ENCODE data around the gene TAF1C. TPM values are rescaled to one million over a fixed set of nuclear protein-coding genes. Genes with fewer than 3 reads are reported as not detected.

TAF1C gene
- total RNA-seq, 1 experiment from 2014 or later: 54.5 TPM

- Histone ChIP-seq H4K20me1 (ENCODE audit: insufficient read depth, low read depth, low read length) (no peaks in the 10 kb centered on the region), H3K4me1 (ENCODE audit: low read length) (no peaks in the 10 kb centered on the region), H2AFZ (ENCODE audit: low read length) (no peak overlapping the region), H3K9ac (ENCODE audit: low read length) (no peak overlapping the region), H3K4me2 (ENCODE audit: low read depth, low read length, poor library complexity, severe bottlenecking) (no peak overlapping the region), H3K4me3 (ENCODE audit: low read length) (no peak overlapping the region), H3K79me2 (ENCODE audit: low read length) (no peaks in the 10 kb centered on the region), H3K9me3 (ENCODE audit: low read length) (no peaks in the 10 kb centered on the region), H3K9me2 (replicated peaks; ENCODE audit: insufficient read depth, low read length) (no peaks in the 10 kb centered on the region), H3K27ac (ENCODE audit: low read length) (no peak overlapping the region), H3K27me3 (ENCODE audit: low read length) (no peaks in the 10 kb centered on the region), H3K36me3 (ENCODE audit: insufficient read depth, low read length) (no peaks in the 10 kb centered on the region)
- no peak for DNase-seq
Observed at GRCh38 chr16:84227548-84227947, 40.7 kb upstream of the TAF1C start.

- Histone ChIP-seq H2AFZ (ENCODE audit: low read length) (no peak overlapping the region), H3K79me2 (ENCODE audit: low read length) (no peaks in the 10 kb centered on the region), H3K4me3 (ENCODE audit: low read length) (no peak overlapping the region), H4K20me1 (ENCODE audit: insufficient read depth, low read depth, low read length) (no peaks in the 10 kb centered on the region), H3K4me1 (ENCODE audit: low read length) (no peaks in the 10 kb centered on the region), H3K9me2 (replicated peaks; ENCODE audit: insufficient read depth, low read length) (no peaks in the 10 kb centered on the region), H3K4me2 (ENCODE audit: low read depth, low read length, poor library complexity, severe bottlenecking) (no peak overlapping the region), H3K27me3 (ENCODE audit: low read length) (no peaks in the 10 kb centered on the region), H3K9ac (ENCODE audit: low read length) (no peak overlapping the region), H3K9me3 (ENCODE audit: low read length) (no peaks in the 10 kb centered on the region), H3K36me3 (ENCODE audit: insufficient read depth, low read length) (no peaks in the 10 kb centered on the region), H3K27ac (ENCODE audit: low read length) (no peak overlapping the region)
- DNase-seq: no peak
Observed at GRCh38 chr16:84226026-84226425, 39.2 kb upstream of the TAF1C start.

- no peaks in the 10 kb centered on the region for H3K27me3 ChIP-seq (ENCODE audit: low read length)
- H3K4me3 ChIP-seq (ENCODE audit: low read length): no peak overlapping the region
- no peaks in the 10 kb centered on the region for H3K9me2 ChIP-seq (replicated peaks; ENCODE audit: insufficient read depth, low read length)
Observed at GRCh38 chr16:84225571-84225970, 38.7 kb upstream of the TAF1C start.

GRCh38 chr16:84225126-84225525 is 38.3 kb upstream of the TAF1C start:
- Histone ChIP-seq H3K4me3 (ENCODE audit: low read length) (no peak overlapping the region), H3K4me2 (ENCODE audit: low read depth, low read length, poor library complexity, severe bottlenecking) (no peak overlapping the region), H2AFZ (ENCODE audit: low read length) (no peak overlapping the region), H3K27me3 (ENCODE audit: low read length) (no peaks in the 10 kb centered on the region), H3K36me3 (ENCODE audit: insufficient read depth, low read length) (no peaks in the 10 kb centered on the region), H3K27ac (ENCODE audit: low read length) (no peak overlapping the region), H3K9me3 (ENCODE audit: low read length) (no peaks in the 10 kb centered on the region), H3K79me2 (ENCODE audit: low read length) (no peaks in the 10 kb centered on the region), H3K4me1 (ENCODE audit: low read length) (no peaks in the 10 kb centered on the region), H3K9ac (ENCODE audit: low read length) (no peak overlapping the region), H3K9me2 (replicated peaks; ENCODE audit: insufficient read depth, low read length) (no peaks in the 10 kb centered on the region), H4K20me1 (ENCODE audit: insufficient read depth, low read depth, low read length) (no peaks in the 10 kb centered on the region)
- no peak for DNase-seq

More at GRCh38 chr16:84225571-84225970, 38.7 kb upstream of the TAF1C start:
- no peak overlapping the region for H3K9ac ChIP-seq (ENCODE audit: low read length)
- DNase-seq: no peak
- no peak overlapping the region for H3K4me2 ChIP-seq (ENCODE audit: low read depth, low read length, poor library complexity, severe bottlenecking)
- no peaks in the 10 kb centered on the region for H3K79me2 ChIP-seq (ENCODE audit: low read length)
- no peaks in the 10 kb centered on the region for H3K4me1 ChIP-seq (ENCODE audit: low read length)
- H3K27ac ChIP-seq (ENCODE audit: low read length): no peak overlapping the region
- H4K20me1 ChIP-seq (ENCODE audit: insufficient read depth, low read depth, low read length): no peaks in the 10 kb centered on the region
- H3K9me3 ChIP-seq (ENCODE audit: low read length): no peaks in the 10 kb centered on the region
- H3K36me3 ChIP-seq (ENCODE audit: insufficient read depth, low read length): no peaks in the 10 kb centered on the region
- no peak overlapping the region for H2AFZ ChIP-seq (ENCODE audit: low read length)

GRCh38 chr16:84224554-84224953 is 37.7 kb upstream of the TAF1C start:
- no peak for DNase-seq
- Histone ChIP-seq H4K20me1 (ENCODE audit: insufficient read depth, low read depth, low read length) (no peaks in the 10 kb centered on the region), H3K79me2 (ENCODE audit: low read length) (no peaks in the 10 kb centered on the region), H3K9ac (ENCODE audit: low read length) (no peak overlapping the region), H3K9me3 (ENCODE audit: low read length) (no peaks in the 10 kb centered on the region), H3K36me3 (ENCODE audit: insufficient read depth, low read length) (no peaks in the 10 kb centered on the region), H3K4me3 (ENCODE audit: low read length) (no peak overlapping the region), H3K4me2 (ENCODE audit: low read depth, low read length, poor library complexity, severe bottlenecking) (no peak overlapping the region), H3K9me2 (replicated peaks; ENCODE audit: insufficient read depth, low read length) (no peaks in the 10 kb centered on the region), H3K27me3 (ENCODE audit: low read length) (no peaks in the 10 kb centered on the region), H2AFZ (ENCODE audit: low read length) (no peak overlapping the region), H3K27ac (ENCODE audit: low read length) (no peak overlapping the region), H3K4me1 (ENCODE audit: low read length) (no peaks in the 10 kb centered on the region)

GRCh38 chr16:84223456-84223855 is 36.6 kb upstream of the TAF1C start:
- Histone ChIP-seq H2AFZ (ENCODE audit: low read length) (no peak overlapping the region), H3K9ac (ENCODE audit: low read length) (no peak overlapping the region), H3K4me2 (ENCODE audit: low read depth, low read length, poor library complexity, severe bottlenecking) (no peak overlapping the region), H4K20me1 (ENCODE audit: insufficient read depth, low read depth, low read length) (no peaks in the 10 kb centered on the region), H3K27me3 (ENCODE audit: low read length) (no peaks in the 10 kb centered on the region), H3K9me2 (replicated peaks; ENCODE audit: insufficient read depth, low read length) (no peaks in the 10 kb centered on the region), H3K4me1 (ENCODE audit: low read length) (no peaks in the 10 kb centered on the region), H3K4me3 (ENCODE audit: low read length) (no peak overlapping the region), H3K9me3 (ENCODE audit: low read length) (no peaks in the 10 kb centered on the region), H3K79me2 (ENCODE audit: low read length) (no peaks in the 10 kb centered on the region), H3K36me3 (ENCODE audit: insufficient read depth, low read length) (no peaks in the 10 kb centered on the region), H3K27ac (ENCODE audit: low read length) (no peak overlapping the region)
- DNase-seq: no peak

- Histone ChIP-seq H3K9me2 (replicated peaks; ENCODE audit: insufficient read depth, low read length) (no peaks in the 10 kb centered on the region), H3K27ac (ENCODE audit: low read length) (no peak overlapping the region), H3K4me3 (ENCODE audit: low read length) (no peak overlapping the region), H3K79me2 (ENCODE audit: low read length) (no peaks in the 10 kb centered on the region), H3K36me3 (ENCODE audit: insufficient read depth, low read length) (no peaks in the 10 kb centered on the region), H3K9ac (ENCODE audit: low read length) (no peak overlapping the region), H3K27me3 (ENCODE audit: low read length) (no peaks in the 10 kb centered on the region), H3K9me3 (ENCODE audit: low read length) (no peaks in the 10 kb centered on the region), H3K4me1 (ENCODE audit: low read length) (no peaks in the 10 kb centered on the region), H3K4me2 (ENCODE audit: low read depth, low read length, poor library complexity, severe bottlenecking) (no peak overlapping the region), H4K20me1 (ENCODE audit: insufficient read depth, low read depth, low read length) (no peaks in the 10 kb centered on the region), H2AFZ (ENCODE audit: low read length) (no peak overlapping the region)
- DNase-seq: no peak
Observed at GRCh38 chr16:84220851-84221250, 34.0 kb upstream of the TAF1C start.

- Histone ChIP-seq H3K4me2 (ENCODE audit: low read depth, low read length, poor library complexity, severe bottlenecking) (no peak overlapping the region), H3K9me2 (replicated peaks; ENCODE audit: insufficient read depth, low read length) (no peaks in the 10 kb centered on the region), H3K9me3 (ENCODE audit: low read length) (no peaks in the 10 kb centered on the region), H3K36me3 (ENCODE audit: insufficient read depth, low read length) (no peaks in the 10 kb centered on the region), H3K27ac (ENCODE audit: low read length) (no peak overlapping the region), H3K79me2 (ENCODE audit: low read length) (no peaks in the 10 kb centered on the region), H3K27me3 (ENCODE audit: low read length) (no peaks in the 10 kb centered on the region), H2AFZ (ENCODE audit: low read length) (no peak overlapping the region), H4K20me1 (ENCODE audit: insufficient read depth, low read depth, low read length) (no peaks in the 10 kb centered on the region), H3K4me1 (ENCODE audit: low read length) (no peaks in the 10 kb centered on the region), H3K9ac (ENCODE audit: low read length) (no peak overlapping the region), H3K4me3 (ENCODE audit: low read length) (no peak overlapping the region)
- no peak for DNase-seq
Observed at GRCh38 chr16:84218956-84219355, 32.1 kb upstream of the TAF1C start.
